ENCODE results near the gene SPRED3.
"Not testable (repeated sequence)": the region's sequence is repeated elsewhere in the genome, so short reads cannot be mapped to it uniquely, and the experiment has no call there.

The SPRED3 gene

DNA sequence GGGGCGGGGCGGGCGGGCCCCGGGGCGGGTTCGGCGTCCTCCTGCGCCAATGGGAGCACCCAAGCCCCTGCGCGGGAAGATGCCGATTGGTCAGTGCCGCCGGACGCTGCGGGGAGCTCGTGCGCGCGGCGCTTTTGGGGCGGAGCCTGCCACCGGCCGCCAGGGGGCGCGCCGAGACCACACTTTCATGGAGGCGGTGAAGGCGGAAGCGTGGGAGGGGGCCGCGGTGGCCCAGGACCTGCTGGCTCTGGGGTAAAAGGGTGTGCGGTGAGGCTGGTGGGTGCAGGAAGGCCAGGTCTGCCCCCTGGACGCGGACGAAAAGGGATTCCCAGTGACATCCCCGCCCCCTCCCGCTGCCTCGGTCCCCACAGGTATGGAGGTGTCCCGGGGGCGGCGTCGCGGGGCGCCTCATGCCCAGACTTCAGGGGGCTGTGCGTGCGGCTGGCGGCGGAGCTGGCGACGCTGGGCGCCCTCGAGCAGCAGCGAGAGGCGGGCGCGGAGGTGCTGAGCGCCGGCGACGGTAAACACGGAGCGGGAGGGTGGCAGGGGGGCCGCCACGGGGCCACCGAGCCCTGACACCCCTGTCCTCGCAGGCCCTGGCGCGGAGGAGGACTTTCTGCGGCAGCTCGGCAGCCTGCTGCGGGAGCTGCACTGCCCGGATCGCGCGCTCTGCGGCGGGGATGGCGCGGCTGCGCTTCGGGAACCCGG, 14.6 kb downstream of the SPRED3 start, which contains the start of gene FAM98C:
FAM98C (plus strand) TSS at position 127 of the 708 bp plus-strand sequence; CDS start at position 188, 61 bp downstream.
- Histone ChIP-seq H3K79me2 (ENCODE audit: low read length) (peaks cover 5% of the 10 kb centered on the region; the same call in 1 of the 2 replicates), H3K27me3 (ENCODE audit: low read depth, low read length) (no peaks in the 10 kb centered on the region), H4K20me1 (ENCODE audit: insufficient read depth, low read length) (no peaks in the 10 kb centered on the region), H3K4me1 (ENCODE audit: low read length) (peaks cover 7% of the 10 kb centered on the region; the same call in 1 of the 2 replicates), H2AFZ (ENCODE audit: low read depth, low read length) (peak within 1 kb of the TSS; percentile 59), H3K4me2 (ENCODE audit: low read length) (peak within 1 kb of the TSS; percentile 74), H3K36me3 (replicated peaks; ENCODE audit: low read depth, low read length) (peaks cover 22% of the 10 kb centered on the region), H3K27ac (ENCODE audit: low read length) (peak within 1 kb of the TSS; percentile 37), H3K9me3 (ENCODE audit: insufficient read depth, low read length) (no peaks in the 10 kb centered on the region), H3K4me3 (ENCODE audit: low read length) (peak within 1 kb of the TSS; percentile 82), H3K9ac (ENCODE audit: low read length) (peak within 1 kb of the TSS; percentile 65)
- no peak for TF ChIP-seq EZH2phosphoT487 (IDR thresholded peaks at IDR 0.05; ENCODE audit: low read depth)
- TF ChIP-seq, protein P1, sequence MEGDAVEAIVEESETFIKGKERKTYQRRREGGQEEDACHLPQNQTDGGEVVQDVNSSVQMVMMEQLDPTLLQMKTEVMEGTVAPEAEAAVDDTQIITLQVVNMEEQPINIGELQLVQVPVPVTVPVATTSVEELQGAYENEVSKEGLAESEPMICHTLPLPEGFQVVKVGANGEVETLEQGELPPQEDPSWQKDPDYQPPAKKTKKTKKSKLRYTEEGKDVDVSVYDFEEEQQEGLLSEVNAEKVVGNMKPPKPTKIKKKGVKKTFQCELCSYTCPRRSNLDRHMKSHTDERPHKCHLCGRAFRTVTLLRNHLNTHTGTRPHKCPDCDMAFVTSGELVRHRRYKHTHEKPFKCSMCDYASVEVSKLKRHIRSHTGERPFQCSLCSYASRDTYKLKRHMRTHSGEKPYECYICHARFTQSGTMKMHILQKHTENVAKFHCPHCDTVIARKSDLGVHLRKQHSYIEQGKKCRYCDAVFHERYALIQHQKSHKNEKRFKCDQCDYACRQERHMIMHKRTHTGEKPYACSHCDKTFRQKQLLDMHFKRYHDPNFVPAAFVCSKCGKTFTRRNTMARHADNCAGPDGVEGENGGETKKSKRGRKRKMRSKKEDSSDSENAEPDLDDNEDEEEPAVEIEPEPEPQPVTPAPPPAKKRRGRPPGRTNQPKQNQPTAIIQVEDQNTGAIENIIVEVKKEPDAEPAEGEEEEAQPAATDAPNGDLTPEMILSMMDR (IDR thresholded peaks at IDR 0.05; ENCODE audit: low read depth, low read length), result peak; percentile 96

DNA sequence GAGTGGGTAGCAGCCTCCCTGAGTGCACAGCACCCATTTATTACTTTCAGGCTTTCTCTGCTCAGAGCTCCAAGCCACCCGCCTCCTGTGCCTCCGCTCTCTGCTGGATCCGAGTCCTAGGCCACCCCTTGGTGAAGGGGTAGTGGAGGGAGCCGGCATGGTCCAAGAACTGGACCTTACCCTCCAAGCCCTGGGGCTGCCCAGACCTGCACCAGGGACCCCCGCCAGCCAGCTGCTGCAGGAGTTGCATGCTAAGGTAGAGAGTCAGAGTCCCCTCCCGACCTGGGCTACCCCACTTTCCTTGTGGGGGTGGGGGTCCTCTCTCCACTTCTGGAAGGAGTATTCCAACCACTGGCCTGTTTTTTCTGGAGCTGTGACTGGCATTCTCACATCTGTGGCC, 16.4 kb downstream of the SPRED3 start:
- H3K4me3 ChIP-seq (ENCODE audit: low read length), result no peak overlapping the region
- TF ChIP-seq, protein P1 (IDR thresholded peaks at IDR 0.05; ENCODE audit: low read depth, low read length), result no peak
- no peak for TF ChIP-seq EZH2phosphoT487 (IDR thresholded peaks at IDR 0.05; ENCODE audit: low read depth)
- peaks cover 36% of the 10 kb centered on the region for H3K36me3 ChIP-seq (replicated peaks; ENCODE audit: low read depth, low read length)
- H3K4me2 ChIP-seq (ENCODE audit: low read length), result no peak overlapping the region
- H4K20me1 ChIP-seq (ENCODE audit: insufficient read depth, low read length), result no peaks in the 10 kb centered on the region
- no peak overlapping the region for H2AFZ ChIP-seq (ENCODE audit: low read depth, low read length)
- no peak overlapping the region for H3K9ac ChIP-seq (ENCODE audit: low read length)
- H3K4me1 ChIP-seq (ENCODE audit: low read length), result peaks cover 7% of the 10 kb centered on the region; the same call in 1 of the 2 replicates
- peaks cover 5% of the 10 kb centered on the region; the same call in 1 of the 2 replicates for H3K79me2 ChIP-seq (ENCODE audit: low read length)
- H3K9me3 ChIP-seq (ENCODE audit: insufficient read depth, low read length), result no peaks in the 10 kb centered on the region
- H3K27me3 ChIP-seq (ENCODE audit: low read depth, low read length), result no peaks in the 10 kb centered on the region
- no peak overlapping the region for H3K27ac ChIP-seq (ENCODE audit: low read length)

DNA sequence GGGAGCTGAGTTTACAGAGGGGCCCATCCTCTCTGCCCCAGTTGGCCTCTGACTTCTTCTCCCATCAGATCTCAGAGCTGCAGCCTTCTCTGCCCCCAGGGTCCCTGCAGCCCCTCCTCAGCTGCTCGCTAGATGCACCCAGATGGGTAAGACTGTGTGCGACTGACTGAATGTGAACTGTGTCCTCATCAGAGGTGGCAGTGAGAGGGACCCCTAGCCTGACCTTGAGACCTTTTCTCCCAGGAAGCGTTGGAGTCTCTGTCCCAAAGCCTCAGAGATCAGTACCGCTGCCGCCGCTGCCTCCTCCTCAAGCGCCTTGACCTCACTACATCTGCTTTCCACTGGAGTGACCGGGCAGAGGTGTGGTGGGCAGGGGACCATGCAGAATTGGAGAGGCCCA, 16.8 kb downstream of the SPRED3 start:
- H3K9ac ChIP-seq (ENCODE audit: low read length), result no peak overlapping the region
- H2AFZ ChIP-seq (ENCODE audit: low read depth, low read length), result no peak overlapping the region
- TF ChIP-seq, protein P1 (IDR thresholded peaks at IDR 0.05; ENCODE audit: low read depth, low read length), result no peak
- no peak for TF ChIP-seq EZH2phosphoT487 (IDR thresholded peaks at IDR 0.05; ENCODE audit: low read depth)
- H3K36me3 ChIP-seq (replicated peaks; ENCODE audit: low read depth, low read length), result peaks cover 39% of the 10 kb centered on the region
- peaks cover 5% of the 10 kb centered on the region; the same call in 1 of the 2 replicates for H3K79me2 ChIP-seq (ENCODE audit: low read length)
- H3K9me3 ChIP-seq (ENCODE audit: insufficient read depth, low read length), result no peaks in the 10 kb centered on the region
- H3K4me1 ChIP-seq (ENCODE audit: low read length), result peaks cover 7% of the 10 kb centered on the region; the same call in 1 of the 2 replicates
- H3K27me3 ChIP-seq (ENCODE audit: low read depth, low read length), result no peaks in the 10 kb centered on the region
- H3K4me2 ChIP-seq (ENCODE audit: low read length), result no peak overlapping the region
- H4K20me1 ChIP-seq (ENCODE audit: insufficient read depth, low read length), result no peaks in the 10 kb centered on the region
- H3K27ac ChIP-seq (ENCODE audit: low read length), result no peak overlapping the region
- H3K4me3 ChIP-seq (ENCODE audit: low read length), result no peak overlapping the region

DNA sequence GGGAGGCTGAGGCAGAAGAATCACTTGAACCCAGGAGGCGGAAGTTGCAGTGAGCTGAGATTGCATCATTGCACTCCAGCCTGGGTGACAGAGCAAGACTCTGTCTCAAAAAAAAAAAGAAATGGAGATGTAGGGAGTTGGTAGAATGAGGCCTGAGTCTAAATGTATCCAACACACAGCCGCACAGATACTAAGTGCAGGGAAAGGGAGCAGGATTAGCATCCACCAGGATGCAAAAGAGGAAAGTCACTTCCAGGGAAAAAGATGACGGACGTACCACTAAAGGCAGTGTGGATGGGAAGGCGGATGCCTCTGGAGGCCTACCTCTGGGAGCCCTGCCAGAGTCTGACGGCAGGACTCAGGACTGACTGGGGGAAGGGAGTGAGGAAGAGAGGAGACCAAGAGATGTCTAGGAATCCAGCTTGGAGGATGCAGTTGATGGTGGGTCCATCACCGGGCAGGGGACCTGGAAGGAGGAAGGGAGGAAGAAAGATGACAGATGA, 21.2 kb downstream of the SPRED3 start:
- no peak overlapping the region for H3K4me3 ChIP-seq (ENCODE audit: low read length)
- no peaks in the 10 kb centered on the region for H4K20me1 ChIP-seq (ENCODE audit: insufficient read depth, low read length)
- no peak overlapping the region for H3K27ac ChIP-seq (ENCODE audit: low read length)
- H3K9me3 ChIP-seq (ENCODE audit: insufficient read depth, low read length), result no peaks in the 10 kb centered on the region
- no peak overlapping the region for H3K9ac ChIP-seq (ENCODE audit: low read length)
- H3K36me3 ChIP-seq (replicated peaks; ENCODE audit: low read depth, low read length), result peaks cover 71% of the 10 kb centered on the region
- H3K4me2 ChIP-seq (ENCODE audit: low read length), result no peak overlapping the region
- H3K79me2 ChIP-seq (ENCODE audit: low read length), result no peaks in the 10 kb centered on the region
- no peak for TF ChIP-seq EZH2phosphoT487 (IDR thresholded peaks at IDR 0.05; ENCODE audit: low read depth)
- TF ChIP-seq, protein P1 (IDR thresholded peaks at IDR 0.05; ENCODE audit: low read depth, low read length), result no peak
- no peaks in the 10 kb centered on the region for H3K27me3 ChIP-seq (ENCODE audit: low read depth, low read length)
- no peaks in the 10 kb centered on the region for H3K4me1 ChIP-seq (ENCODE audit: low read length)
- H2AFZ ChIP-seq (ENCODE audit: low read depth, low read length), result no peak overlapping the region

DNA sequence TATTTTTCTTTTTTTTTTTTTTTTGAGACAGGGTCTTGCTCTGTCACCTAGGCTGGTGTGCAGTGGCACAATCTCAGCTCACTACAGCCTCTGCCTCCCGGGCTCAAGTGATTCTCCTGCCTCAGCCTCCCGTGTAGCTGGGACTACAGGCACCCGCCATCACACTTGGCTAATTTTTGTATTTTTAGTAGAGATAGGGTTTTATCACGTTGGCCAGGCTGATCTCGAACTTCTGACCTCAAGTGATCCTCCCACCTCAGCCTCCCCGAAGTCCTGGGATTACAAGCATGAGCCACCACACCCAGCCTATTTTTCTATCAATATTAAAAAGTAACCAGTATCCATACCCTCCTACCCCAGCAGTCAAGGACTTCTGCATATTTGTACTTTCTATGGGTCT, 21.9 kb downstream of the SPRED3 start:
- not testable (repeated sequence) for H3K9ac ChIP-seq (ENCODE audit: low read length); H3K4me3 ChIP-seq (ENCODE audit: low read length); H3K27me3 ChIP-seq (ENCODE audit: low read depth, low read length); H4K20me1 ChIP-seq (ENCODE audit: insufficient read depth, low read length); H3K4me2 ChIP-seq (ENCODE audit: low read length); H3K79me2 ChIP-seq (ENCODE audit: low read length); H2AFZ ChIP-seq (ENCODE audit: low read depth, low read length); H3K9me3 ChIP-seq (ENCODE audit: insufficient read depth, low read length); H3K4me1 ChIP-seq (ENCODE audit: low read length); H3K27ac ChIP-seq (ENCODE audit: low read length)
- peaks cover 66% of the 10 kb centered on the region for H3K36me3 ChIP-seq (replicated peaks; ENCODE audit: low read depth, low read length)
